ENCODE measurements around the gene SIMC1.

The SIMC1 gene

DNA sequence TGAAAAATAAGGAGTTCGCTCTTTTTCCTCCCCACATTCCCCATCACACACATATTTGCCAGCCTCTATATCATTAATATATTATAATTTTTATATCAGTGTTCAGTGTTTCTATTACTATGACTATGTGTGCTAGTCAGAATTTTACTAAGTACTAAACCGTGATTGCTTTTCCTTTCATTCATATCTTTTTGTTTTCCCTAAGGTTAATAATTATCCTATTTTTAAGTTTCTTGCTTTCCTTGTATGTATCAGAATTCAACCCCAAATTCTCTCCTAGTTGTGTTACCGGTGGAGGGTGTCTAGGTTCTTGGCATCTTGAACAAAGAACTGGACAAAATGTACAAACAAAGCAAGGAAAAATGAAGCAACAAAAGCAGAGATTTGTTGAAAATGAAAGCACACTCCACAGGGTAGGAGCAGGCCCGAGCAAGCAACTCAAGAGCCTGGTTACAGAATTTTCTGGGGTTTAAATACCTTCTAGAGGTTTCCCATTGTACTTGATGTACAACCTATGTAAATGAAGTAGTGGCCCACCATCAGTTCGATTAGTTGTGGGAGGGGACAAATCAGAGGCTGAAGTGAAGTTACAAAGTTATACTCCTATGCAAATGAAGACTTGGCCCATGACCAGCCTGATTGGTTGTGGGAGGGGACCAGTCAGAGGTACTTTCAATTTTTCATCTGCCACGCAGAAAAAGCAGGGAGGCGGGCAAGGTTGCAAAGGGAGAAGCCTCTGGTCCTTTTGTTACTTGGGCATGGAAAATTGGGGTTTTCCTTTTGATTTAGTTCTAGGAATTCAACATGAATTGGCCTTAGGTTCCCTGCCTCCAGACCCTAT, 79.5 kb downstream of the SIMC1 start:
- TF ChIP-seq, protein P1, sequence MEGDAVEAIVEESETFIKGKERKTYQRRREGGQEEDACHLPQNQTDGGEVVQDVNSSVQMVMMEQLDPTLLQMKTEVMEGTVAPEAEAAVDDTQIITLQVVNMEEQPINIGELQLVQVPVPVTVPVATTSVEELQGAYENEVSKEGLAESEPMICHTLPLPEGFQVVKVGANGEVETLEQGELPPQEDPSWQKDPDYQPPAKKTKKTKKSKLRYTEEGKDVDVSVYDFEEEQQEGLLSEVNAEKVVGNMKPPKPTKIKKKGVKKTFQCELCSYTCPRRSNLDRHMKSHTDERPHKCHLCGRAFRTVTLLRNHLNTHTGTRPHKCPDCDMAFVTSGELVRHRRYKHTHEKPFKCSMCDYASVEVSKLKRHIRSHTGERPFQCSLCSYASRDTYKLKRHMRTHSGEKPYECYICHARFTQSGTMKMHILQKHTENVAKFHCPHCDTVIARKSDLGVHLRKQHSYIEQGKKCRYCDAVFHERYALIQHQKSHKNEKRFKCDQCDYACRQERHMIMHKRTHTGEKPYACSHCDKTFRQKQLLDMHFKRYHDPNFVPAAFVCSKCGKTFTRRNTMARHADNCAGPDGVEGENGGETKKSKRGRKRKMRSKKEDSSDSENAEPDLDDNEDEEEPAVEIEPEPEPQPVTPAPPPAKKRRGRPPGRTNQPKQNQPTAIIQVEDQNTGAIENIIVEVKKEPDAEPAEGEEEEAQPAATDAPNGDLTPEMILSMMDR (IDR thresholded peaks at IDR 0.05; ENCODE audit: control insufficient read depth, extremely low read depth, insufficient read depth) = no peak
- no peak for DNase-seq (ENCODE audit: low read depth)
- H3K4me3 ChIP-seq (ENCODE audit: low read depth, low read length) = no peak overlapping the region

DNA sequence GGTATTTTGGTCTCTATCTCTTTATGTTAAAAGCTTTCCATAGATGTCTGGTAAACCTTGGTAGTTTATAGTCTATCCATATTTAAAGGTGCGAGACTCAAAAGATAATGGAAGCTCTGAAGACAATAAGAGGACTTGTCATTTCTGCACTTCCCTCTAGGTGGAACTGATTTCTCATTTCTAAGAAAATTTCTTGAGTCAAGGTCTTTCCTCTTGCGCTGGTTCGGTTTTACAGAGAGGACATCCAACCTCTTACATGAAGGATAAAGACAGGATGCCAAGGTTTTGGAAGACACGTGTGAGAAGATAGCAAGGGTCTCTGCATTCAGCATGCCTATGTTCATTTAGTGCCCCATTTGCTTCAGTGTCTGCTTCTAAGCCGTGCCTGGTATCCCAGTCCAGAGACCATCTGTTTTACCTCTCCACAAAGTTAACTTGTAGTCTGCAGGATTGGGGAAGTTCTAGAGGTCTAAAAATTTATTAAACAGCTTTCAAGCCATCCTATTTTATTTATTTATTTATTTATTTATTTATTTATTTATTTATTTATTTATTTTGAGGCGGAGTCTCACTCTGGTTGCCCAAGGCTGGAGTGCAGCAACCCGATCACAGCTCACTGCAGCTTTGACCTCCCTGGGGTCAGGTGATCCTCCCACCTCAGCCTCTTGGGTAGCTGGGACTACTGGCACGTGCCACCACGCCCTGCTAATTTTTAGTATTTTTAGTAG, 81.8 kb downstream of the SIMC1 start:
- no peak overlapping the region for H3K4me3 ChIP-seq (ENCODE audit: low read depth, low read length)
- TF ChIP-seq, protein P1 (IDR thresholded peaks at IDR 0.05; ENCODE audit: control insufficient read depth, extremely low read depth, insufficient read depth) = peak; percentile 28; the same call in 1 of the 2 replicates
- no peak for DNase-seq (ENCODE audit: low read depth)

DNA sequence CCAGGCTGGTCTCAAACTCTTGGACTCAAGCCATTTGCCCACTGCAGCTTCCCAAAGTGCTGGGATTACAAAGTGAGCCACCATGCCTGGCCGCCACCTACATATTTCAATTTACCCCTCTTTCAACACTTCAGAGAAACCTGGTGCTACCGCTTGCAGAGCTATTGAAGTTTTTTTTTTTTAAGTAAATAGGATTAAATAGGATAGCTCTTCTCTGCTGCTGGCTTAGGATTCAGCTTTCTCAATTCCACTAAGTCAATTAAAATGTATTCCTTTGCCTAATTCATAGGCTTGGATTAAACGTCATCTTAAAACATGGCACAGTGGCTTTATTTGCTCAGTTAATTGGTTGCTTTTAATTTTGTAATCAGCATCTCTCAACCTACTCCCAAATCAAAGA, 82.4 kb downstream of the SIMC1 start:
- TF ChIP-seq, protein P1 (IDR thresholded peaks at IDR 0.05; ENCODE audit: control insufficient read depth, extremely low read depth, insufficient read depth) = no peak
- H3K4me3 ChIP-seq (ENCODE audit: low read depth, low read length) = no peak overlapping the region

DNA sequence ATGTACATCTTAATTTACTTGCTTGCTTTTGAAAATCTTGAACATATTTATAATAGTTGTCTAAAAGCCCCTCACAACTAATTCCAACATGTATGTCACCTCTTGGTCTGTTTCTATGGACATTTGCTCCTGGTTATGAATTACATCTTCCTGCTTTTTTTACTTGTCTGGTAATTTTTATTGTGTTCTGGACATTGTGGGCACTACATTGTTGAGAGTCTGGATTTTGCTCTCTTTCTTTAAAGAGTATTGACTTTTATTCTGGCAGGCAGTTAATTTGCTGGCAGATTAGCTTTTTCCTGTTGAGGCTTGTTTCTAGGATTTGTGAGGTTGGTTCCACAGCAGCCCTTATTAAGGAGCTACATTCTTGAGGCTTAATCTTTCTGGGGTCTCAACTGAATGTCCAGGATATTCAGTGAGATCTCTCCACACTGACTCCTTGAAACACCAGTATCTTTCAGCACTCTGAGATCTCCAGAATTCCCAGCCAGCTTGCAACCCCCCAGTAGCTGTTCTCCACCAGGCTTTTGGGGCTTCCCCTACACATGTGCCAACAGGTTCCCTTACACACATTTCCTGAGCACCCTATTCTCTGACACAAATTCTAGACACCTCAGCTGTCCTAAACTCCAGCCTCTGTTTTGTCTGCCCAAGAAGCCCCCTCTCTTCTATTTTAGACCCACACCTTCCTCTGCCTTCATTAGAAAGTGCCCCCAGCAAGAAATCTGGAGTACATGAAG, 96.0 kb downstream of the SIMC1 start:
- no peak for DNase-seq (ENCODE audit: low read depth)
- TF ChIP-seq, protein P1 (IDR thresholded peaks at IDR 0.05; ENCODE audit: control insufficient read depth, extremely low read depth, insufficient read depth) = no peak
- no peak overlapping the region for H3K4me3 ChIP-seq (ENCODE audit: low read depth, low read length)

More for the DNA sequence above, 82.4 kb downstream of the SIMC1 start:
- DNase-seq (ENCODE audit: low read depth) = no peak

DNA sequence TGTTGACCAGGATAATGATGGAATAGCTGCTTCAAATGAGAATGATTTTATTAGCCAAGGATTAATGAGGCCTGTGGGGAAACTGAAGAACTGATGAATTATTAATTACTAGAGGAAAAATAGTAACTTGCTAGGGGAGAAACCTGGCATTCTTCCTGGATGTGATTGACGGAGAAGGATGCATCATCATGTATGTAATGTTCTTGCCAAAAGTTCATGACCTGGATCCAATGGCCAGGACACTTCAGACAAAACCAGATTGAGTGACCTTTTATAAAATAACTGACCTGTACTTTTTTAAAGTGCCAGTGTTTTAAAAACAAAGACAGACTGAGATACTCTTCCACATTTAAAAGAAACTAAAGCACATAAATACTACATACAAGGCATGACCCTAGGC, 99.7 kb downstream of the SIMC1 start:
- H3K4me3 ChIP-seq (ENCODE audit: low read depth, low read length) = no peak overlapping the region
- DNase-seq (ENCODE audit: low read depth) = no peak
- TF ChIP-seq, protein P1 (IDR thresholded peaks at IDR 0.05; ENCODE audit: control insufficient read depth, extremely low read depth, insufficient read depth) = no peak

DNA sequence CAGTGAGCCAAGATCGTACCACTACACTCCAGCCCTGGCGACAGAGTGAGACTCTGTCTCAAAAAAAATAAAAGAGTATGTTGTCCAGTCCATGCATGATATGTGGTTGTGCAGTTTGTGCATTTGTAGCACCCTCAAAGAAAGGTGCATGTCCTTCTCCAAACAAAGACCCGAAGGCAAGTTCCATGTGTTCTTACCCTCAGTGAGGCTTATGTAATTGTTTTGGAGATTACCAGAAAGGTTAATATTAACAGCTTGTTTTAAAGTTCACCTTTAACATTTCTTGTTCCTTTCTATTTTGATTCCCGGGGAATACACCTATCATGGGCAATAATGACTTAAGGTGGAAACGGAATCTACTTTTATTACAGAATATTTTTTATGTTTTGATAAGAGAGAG, 101.1 kb downstream of the SIMC1 start:
- no peak overlapping the region for H3K4me3 ChIP-seq (ENCODE audit: low read depth, low read length)
- no peak for DNase-seq (ENCODE audit: low read depth)
- TF ChIP-seq, protein P1 (IDR thresholded peaks at IDR 0.05; ENCODE audit: control insufficient read depth, extremely low read depth, insufficient read depth) = no peak
